ENCODE data around the gene TANC1.
A peak's percentile ranks its signal among the peaks of the same experiment; 100 is the strongest.

The TANC1 gene

DNA sequence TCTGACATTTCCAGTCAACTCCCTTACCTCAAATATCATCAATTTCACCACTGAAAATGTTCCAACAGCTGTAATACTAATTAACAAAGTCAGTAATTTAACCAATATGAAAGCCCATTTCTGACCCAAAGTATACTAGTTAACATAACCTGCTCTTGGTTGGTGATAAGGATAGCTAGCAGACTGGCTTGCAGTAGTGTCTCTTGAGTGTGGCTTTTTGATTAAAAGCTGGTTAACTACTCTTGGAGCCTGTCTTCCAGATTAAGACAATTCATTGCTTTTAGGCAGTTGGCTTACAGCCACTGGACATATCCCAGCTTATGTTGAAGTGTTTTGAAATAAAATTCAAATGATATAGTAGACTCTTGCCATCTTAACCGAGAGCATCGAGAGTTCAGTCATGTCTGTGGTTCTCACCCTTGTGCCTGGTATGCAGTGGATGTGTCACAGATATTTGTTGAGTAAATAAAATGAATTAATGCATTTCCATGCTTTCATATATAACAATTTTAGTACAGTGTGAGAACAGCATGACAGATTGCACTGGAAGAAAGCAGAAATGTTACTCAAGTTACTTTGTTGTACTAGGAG lies 158.1 kb downstream of the TANC1 start:
- Histone ChIP-seq H3K27ac (ENCODE audit: low read length) (no peak overlapping the region), H3K36me3 (ENCODE audit: insufficient read depth, low read depth, low read length) (no peaks in the 10 kb centered on the region), H3K4me1 (ENCODE audit: insufficient read depth, low read length) (peaks cover 4% of the 10 kb centered on the region; the same call in 1 of the 2 replicates), H3K9ac (ENCODE audit: low read depth, low read length) (no peak overlapping the region), H3K27me3 (ENCODE audit: insufficient read depth, low read length) (no peaks in the 10 kb centered on the region), H3K9me3 (ENCODE audit: insufficient read depth, low read depth, low read length) (no peaks in the 10 kb centered on the region), H3K4me3 (ENCODE audit: low read length) (no peak overlapping the region)

DNA sequence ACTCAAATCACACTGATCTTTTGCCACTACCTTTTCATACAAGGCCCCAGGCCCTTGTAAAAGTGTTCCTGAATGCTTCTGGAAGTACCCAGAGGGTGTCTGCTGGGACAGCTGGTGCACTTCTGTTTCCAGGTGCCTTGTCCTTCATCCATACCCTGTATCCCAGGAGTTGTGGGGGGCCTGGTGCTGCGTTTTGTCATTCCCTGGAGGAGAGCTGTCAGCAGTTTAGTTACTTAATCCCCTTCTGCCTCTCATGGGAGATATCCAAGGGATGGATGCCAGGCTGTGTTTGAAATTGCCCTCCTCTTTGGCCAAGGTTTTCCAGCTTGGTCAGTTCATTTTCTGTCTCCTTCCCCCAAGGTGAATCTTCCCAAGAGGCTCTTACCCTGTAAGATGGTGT lies 159.8 kb downstream of the TANC1 start:
- no peak overlapping the region for H3K9ac ChIP-seq (ENCODE audit: low read depth, low read length)
- H3K27ac ChIP-seq (ENCODE audit: low read length), result no peak overlapping the region

DNA sequence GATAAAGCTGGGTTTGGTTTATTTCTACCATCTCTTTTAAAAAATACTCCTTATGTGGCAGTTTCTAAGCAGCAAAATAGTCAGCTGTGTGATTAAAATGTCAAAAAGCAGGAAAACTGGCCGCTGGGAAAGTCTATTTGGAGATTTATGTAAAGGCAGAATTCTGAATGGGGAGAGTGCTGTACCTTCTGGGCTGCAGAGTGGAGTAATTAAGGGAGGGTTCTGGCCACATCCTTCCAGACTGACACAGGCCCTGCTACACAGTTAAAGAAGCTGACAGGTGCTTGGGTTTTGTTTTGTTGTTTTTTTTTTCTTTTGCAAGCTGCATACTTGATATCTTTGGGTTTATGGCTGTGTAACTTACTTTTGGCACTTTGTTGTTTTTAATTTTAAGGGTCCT lies 160.8 kb downstream of the TANC1 start:
- no peak overlapping the region for H3K27ac ChIP-seq (ENCODE audit: low read length)
- no peak overlapping the region for H3K4me3 ChIP-seq (ENCODE audit: low read length)
- H3K9ac ChIP-seq (ENCODE audit: low read depth, low read length), result no peak overlapping the region
- H3K27me3 ChIP-seq (ENCODE audit: insufficient read depth, low read length), result no peaks in the 10 kb centered on the region
- H3K4me1 ChIP-seq (ENCODE audit: insufficient read depth, low read length), result peaks cover 3% of the 10 kb centered on the region; the same call in 1 of the 2 replicates
- no peaks in the 10 kb centered on the region for H3K9me3 ChIP-seq (ENCODE audit: insufficient read depth, low read depth, low read length)
- no peaks in the 10 kb centered on the region for H3K36me3 ChIP-seq (ENCODE audit: insufficient read depth, low read depth, low read length)

More for the DNA sequence above, 159.8 kb downstream of the TANC1 start:
- H3K27me3 ChIP-seq (ENCODE audit: insufficient read depth, low read length), result no peaks in the 10 kb centered on the region
- peaks cover 4% of the 10 kb centered on the region; the same call in 1 of the 2 replicates for H3K4me1 ChIP-seq (ENCODE audit: insufficient read depth, low read length)
- H3K9me3 ChIP-seq (ENCODE audit: insufficient read depth, low read depth, low read length), result no peaks in the 10 kb centered on the region
- H3K4me3 ChIP-seq (ENCODE audit: low read length), result no peak overlapping the region
- H3K36me3 ChIP-seq (ENCODE audit: insufficient read depth, low read depth, low read length), result no peaks in the 10 kb centered on the region

DNA sequence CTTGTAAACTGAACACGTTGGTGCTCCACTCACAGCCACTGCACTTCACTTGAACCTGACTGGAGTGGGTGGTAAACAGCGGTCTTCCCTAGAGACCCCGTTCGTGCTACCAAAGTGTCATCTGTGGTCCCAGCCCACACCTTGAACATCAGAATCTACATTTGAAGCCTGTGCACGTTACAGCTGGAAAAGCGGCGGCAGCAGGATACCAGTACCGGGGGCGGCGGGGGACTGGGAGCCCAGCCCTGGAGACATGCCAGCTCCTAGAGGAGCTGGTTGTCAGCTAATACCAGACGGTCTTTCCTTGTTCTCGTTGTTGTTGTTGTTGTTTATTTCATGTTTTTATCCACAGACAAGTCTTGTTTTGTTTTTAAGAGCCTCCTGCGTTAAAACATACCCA lies 161.4 kb downstream of the TANC1 start:
- Histone ChIP-seq H3K4me3 (ENCODE audit: low read length) (no peak overlapping the region), H3K9me3 (ENCODE audit: insufficient read depth, low read depth, low read length) (no peaks in the 10 kb centered on the region)

DNA sequence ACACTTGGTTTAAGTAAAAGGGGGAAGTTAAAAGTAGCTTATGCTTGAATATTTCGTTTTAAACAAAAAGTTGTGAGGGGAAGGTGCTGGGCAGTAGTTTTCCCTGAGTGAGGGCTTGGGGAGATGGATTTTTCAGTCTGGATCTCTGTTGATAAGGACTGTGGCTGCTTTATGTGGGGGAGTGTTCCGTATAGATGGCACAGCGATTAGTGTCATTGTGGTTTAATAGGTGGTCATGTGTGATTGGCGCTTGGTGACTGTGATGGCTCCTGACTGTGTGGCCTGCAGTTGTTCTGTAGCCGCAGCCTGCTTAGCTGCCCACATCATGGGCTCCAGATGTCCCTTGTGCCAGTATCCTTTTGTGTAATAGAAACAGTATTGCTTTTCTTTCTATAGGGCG lies 161.9 kb downstream of the TANC1 start:
- no peaks in the 10 kb centered on the region for H3K4me1 ChIP-seq (ENCODE audit: insufficient read depth, low read length)
- no peaks in the 10 kb centered on the region for H3K36me3 ChIP-seq (ENCODE audit: insufficient read depth, low read depth, low read length)
- no peaks in the 10 kb centered on the region for H3K9me3 ChIP-seq (ENCODE audit: insufficient read depth, low read depth, low read length)
- no peaks in the 10 kb centered on the region for H3K27me3 ChIP-seq (ENCODE audit: insufficient read depth, low read length)
- no peak overlapping the region for H3K27ac ChIP-seq (ENCODE audit: low read length)
- no peak overlapping the region for H3K4me3 ChIP-seq (ENCODE audit: low read length)
- H3K9ac ChIP-seq (ENCODE audit: low read depth, low read length), result no peak overlapping the region

More for the DNA sequence above, 161.4 kb downstream of the TANC1 start:
- Histone ChIP-seq H3K9ac (ENCODE audit: low read depth, low read length) (no peak overlapping the region), H3K36me3 (ENCODE audit: insufficient read depth, low read depth, low read length) (no peaks in the 10 kb centered on the region), H3K27ac (ENCODE audit: low read length) (no peak overlapping the region), H3K27me3 (ENCODE audit: insufficient read depth, low read length) (no peaks in the 10 kb centered on the region), H3K4me1 (ENCODE audit: insufficient read depth, low read length) (no peaks in the 10 kb centered on the region)

DNA sequence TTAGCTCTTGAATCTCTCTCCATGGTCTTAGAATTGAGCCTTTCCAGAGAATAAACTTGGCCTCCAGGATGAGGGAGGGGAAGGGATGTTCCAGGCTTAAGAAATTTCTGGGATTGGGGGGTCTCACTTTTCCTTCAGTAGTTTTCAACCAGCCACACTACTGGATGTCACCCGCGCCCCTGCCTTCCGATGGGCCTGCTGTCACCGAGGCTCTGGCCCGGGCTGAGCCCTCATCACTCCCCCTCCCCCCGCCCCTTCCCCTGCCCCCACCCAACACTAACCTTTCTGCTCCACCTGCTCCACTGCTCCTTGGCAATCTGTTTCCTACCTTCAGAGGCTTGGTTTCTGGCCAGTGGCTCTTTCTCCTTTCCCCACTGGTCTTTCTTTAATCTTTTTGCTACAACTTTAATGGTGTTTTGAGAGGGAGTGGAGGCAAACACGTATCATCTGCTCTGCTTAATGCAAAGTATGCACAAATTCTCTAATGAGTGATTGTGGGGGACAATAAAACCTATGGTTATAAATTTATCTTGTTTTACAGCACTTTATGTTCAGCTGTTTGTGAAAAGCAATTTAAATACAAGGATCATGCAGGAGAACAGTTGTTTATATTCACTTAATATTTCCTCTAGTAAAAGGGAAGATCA lies 162.9 kb downstream of the TANC1 start:
- Histone ChIP-seq H3K27me3 (ENCODE audit: insufficient read depth, low read length) (no peaks in the 10 kb centered on the region), H3K9me3 (ENCODE audit: insufficient read depth, low read depth, low read length) (no peaks in the 10 kb centered on the region), H3K27ac (ENCODE audit: low read length) (no peak overlapping the region), H3K9ac (ENCODE audit: low read depth, low read length) (no peak overlapping the region), H3K4me1 (ENCODE audit: insufficient read depth, low read length) (0 out of 2 replicates have a peak, but pooled peaks cover 3% of the 10 kb centered on the region), H3K4me3 (ENCODE audit: low read length) (no peak overlapping the region), H3K36me3 (ENCODE audit: insufficient read depth, low read depth, low read length) (no peaks in the 10 kb centered on the region)

DNA sequence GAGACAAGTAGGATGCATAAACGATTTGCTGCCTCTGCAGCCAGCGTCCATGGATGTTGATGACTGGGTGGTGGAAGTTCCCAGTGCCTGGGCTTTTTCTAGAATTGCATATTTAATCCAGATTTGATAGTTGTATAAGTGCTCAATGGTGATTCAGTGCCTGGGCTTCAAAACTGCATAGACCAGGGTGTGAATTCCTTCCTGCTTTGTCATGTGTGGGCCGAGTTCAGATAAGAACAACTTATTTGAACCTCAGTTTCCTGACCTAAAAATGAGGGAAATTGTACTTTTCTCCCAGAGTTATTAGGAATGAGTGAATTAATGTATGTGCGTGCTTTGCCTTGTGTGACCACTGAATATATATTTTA lies 163.5 kb downstream of the TANC1 start:
- Histone ChIP-seq H3K4me3 (ENCODE audit: low read length) (no peak overlapping the region), H3K9ac (ENCODE audit: low read depth, low read length) (no peak overlapping the region), H3K36me3 (ENCODE audit: insufficient read depth, low read depth, low read length) (no peaks in the 10 kb centered on the region), H3K27me3 (ENCODE audit: insufficient read depth, low read length) (no peaks in the 10 kb centered on the region), H3K27ac (ENCODE audit: low read length) (no peak overlapping the region), H3K4me1 (ENCODE audit: insufficient read depth, low read length) (0 out of 2 replicates have a peak, but pooled peaks cover 4% of the 10 kb centered on the region), H3K9me3 (ENCODE audit: insufficient read depth, low read depth, low read length) (no peaks in the 10 kb centered on the region)

DNA sequence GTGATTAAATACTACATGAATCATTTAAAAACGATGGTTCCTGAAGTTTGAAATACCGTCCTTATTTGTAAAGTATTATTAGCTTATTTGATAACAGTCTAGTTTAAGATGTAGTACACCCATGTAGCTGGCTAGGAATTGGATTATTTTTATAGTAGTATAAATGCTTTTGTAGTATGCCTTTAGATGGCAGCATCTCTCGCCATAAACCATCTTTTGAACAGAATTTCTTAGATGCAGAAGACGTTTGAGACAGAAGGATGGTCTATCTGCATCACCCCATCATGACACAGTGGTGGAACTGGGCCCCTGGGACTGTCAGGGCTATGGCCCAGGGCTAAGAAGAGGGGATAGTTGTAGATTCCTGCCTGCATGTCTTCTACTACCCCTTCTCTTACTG lies 165.4 kb downstream of the TANC1 start:
- Histone ChIP-seq H3K9me3 (ENCODE audit: insufficient read depth, low read depth, low read length) (no peaks in the 10 kb centered on the region), H3K27me3 (ENCODE audit: insufficient read depth, low read length) (no peaks in the 10 kb centered on the region), H3K4me3 (ENCODE audit: low read length) (no peak overlapping the region), H3K36me3 (ENCODE audit: insufficient read depth, low read depth, low read length) (no peaks in the 10 kb centered on the region), H3K27ac (ENCODE audit: low read length) (no peak overlapping the region), H3K4me1 (ENCODE audit: insufficient read depth, low read length) (peaks cover 12% of the 10 kb centered on the region), H3K9ac (ENCODE audit: low read depth, low read length) (no peak overlapping the region)

DNA sequence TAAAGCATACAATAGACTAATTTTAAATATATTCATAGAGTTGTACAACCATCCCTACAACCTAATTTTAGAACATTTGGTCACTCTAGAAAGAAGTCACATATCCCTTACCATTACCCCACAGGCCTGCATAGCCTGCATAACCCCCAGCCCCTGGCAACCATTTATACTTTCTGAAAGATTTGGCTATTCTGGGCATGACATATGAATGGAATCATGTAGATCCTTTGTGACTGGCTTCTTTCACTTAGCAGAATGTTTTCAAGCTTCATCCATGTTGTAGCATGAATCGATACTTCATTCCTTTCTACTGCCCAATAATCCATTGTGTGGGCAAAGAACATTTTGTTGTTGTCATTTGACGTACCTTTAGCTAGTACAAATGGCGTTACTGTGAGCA lies 166.5 kb downstream of the TANC1 start:
- H3K9ac ChIP-seq (ENCODE audit: low read depth, low read length), result no peak overlapping the region
- no peak overlapping the region for H3K4me3 ChIP-seq (ENCODE audit: low read length)
- H3K27ac ChIP-seq (ENCODE audit: low read length), result no peak overlapping the region
- no peaks in the 10 kb centered on the region for H3K9me3 ChIP-seq (ENCODE audit: insufficient read depth, low read depth, low read length)
- no peaks in the 10 kb centered on the region for H3K36me3 ChIP-seq (ENCODE audit: insufficient read depth, low read depth, low read length)
- peaks cover 12% of the 10 kb centered on the region for H3K4me1 ChIP-seq (ENCODE audit: insufficient read depth, low read length)
- no peaks in the 10 kb centered on the region for H3K27me3 ChIP-seq (ENCODE audit: insufficient read depth, low read length)

DNA sequence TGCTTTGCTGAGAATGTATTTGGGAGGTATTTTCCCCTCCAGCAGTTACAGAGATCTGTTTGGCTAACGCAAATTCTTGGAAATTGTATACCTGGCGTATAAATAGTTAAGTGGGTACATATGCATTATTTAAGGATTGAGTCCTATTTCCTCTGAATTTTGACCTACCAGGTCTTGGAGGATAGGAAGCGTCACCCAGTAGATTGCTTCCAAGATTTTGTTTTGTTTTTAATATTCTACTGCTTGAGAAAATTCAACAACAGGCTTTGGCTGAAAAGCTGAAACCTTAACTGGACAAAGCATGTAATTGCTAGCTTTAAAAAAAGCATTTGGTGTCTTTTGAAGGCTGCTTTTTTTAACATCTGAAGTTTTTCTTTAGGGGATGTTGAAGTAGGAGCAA lies 168.0 kb downstream of the TANC1 start:
- H3K36me3 ChIP-seq (ENCODE audit: insufficient read depth, low read depth, low read length), result no peaks in the 10 kb centered on the region
- H3K9ac ChIP-seq (ENCODE audit: low read depth, low read length), result 0 out of 2 replicates have a peak overlapping the region, but pooled peaks have one; percentile 6
- no peaks in the 10 kb centered on the region for H3K9me3 ChIP-seq (ENCODE audit: insufficient read depth, low read depth, low read length)
- no peaks in the 10 kb centered on the region for H3K27me3 ChIP-seq (ENCODE audit: insufficient read depth, low read length)
- peaks cover 12% of the 10 kb centered on the region for H3K4me1 ChIP-seq (ENCODE audit: insufficient read depth, low read length)
- H3K27ac ChIP-seq (ENCODE audit: low read length), result no peak overlapping the region
- H3K4me3 ChIP-seq (ENCODE audit: low read length), result no peak overlapping the region

DNA sequence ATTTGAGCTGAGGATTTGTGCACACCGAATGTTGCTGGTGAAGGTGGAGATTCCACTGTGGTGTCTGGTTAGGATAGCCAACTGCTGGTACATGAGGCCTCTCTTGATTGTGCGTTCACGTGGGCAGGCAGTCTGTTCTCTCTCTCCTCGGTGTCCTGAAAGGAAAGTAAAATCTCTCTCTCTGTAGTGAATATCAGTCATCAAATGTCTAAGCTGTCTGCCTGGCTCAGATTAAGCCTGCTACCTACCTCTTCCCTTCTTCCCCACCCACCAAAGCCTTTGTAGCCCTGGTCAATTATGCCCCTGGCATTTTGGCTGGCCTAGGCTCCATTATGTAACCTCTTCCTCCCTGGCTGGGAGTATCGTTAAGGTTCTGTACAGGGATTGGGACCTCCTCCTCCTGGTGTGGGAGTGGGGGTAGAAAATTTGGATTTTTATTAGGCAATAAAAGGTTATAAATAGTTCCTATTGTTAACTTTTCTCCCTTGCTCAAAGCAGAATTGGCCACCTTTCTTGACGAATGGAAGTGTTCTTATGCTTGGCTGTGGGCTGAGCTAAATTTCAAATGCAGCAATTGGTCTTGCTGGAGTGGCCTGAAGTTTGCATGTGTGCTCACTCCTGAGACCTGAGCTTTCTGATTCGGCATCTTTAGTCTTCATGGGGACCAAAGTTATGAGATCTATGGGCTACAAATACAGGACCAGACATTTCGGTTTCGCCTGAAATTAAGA lies 169.2 kb downstream of the TANC1 start:
- Histone ChIP-seq H3K27ac (ENCODE audit: low read length) (no peak overlapping the region), H3K9ac (ENCODE audit: low read depth, low read length) (no peak overlapping the region), H3K4me1 (ENCODE audit: insufficient read depth, low read length) (peaks cover 12% of the 10 kb centered on the region)

More for the DNA sequence above, 169.2 kb downstream of the TANC1 start:
- no peak overlapping the region for H3K4me3 ChIP-seq (ENCODE audit: low read length)
- H3K36me3 ChIP-seq (ENCODE audit: insufficient read depth, low read depth, low read length), result no peaks in the 10 kb centered on the region
- no peaks in the 10 kb centered on the region for H3K27me3 ChIP-seq (ENCODE audit: insufficient read depth, low read length)
- H3K9me3 ChIP-seq (ENCODE audit: insufficient read depth, low read depth, low read length), result no peaks in the 10 kb centered on the region

All from iPS-20b (cell line).